GM21515 (cell line): ENCODE data around the gene PSENEN.
A peak's percentile ranks its signal among the peaks of the same experiment; 100 is the strongest.

Source experiments
- ATAC-seq: cut with Tn5 transposase; IDR thresholded peaks from one replicate; pipeline ENCODE4 v1.9.1; 2021; ENCODE audit not compliant: unreplicated experiment

PSENEN gene

GRCh38 chr19:35733180-35734125, 12.0 kb upstream of the PSENEN start:
- no peak for ATAC-seq

GRCh38 chr19:35734273-35734672, 11.2 kb upstream of the PSENEN start:
- ATAC-seq, result no peak

- no peak for ATAC-seq
Measured at GRCh38 chr19:35734889-35735288, 10.6 kb upstream of the PSENEN start.

- ATAC-seq, result no peak
Measured at GRCh38 chr19:35736913-35737886, 8.3 kb upstream of the PSENEN start.

- ATAC-seq, result no peak
Measured at GRCh38 chr19:35738021-35738886, 7.2 kb upstream of the PSENEN start.

GRCh38 chr19:35738887-35739229, 6.6 kb upstream of the PSENEN start:
- ATAC-seq, result no peak

- no peak for ATAC-seq
Measured at GRCh38 chr19:35739275-35740107, 6.0 kb upstream of the PSENEN start.

GRCh38 chr19:35740108-35740422, 5.4 kb upstream of the PSENEN start:
- ATAC-seq, result peak; percentile 19

GRCh38 chr19:35740423-35741202, 4.8 kb upstream of the PSENEN start:
- peak; percentile 41 for ATAC-seq

- no peak for ATAC-seq
Measured at GRCh38 chr19:35741203-35741515, 4.3 kb upstream of the PSENEN start.

- no peak for ATAC-seq
Measured at GRCh38 chr19:35742121-35742724, 3.2 kb upstream of the PSENEN start, which contains the start of gene IGFLR1. TSS of gene IGFLR1 (minus strand) at chr19:35742452. CDS start at chr19:35741180, 1,272 bp downstream.

GRCh38 chr19:35743640-35744429, 1.6 kb upstream of the PSENEN start:
- ATAC-seq, result no peak

- peak; percentile 27 for ATAC-seq
Measured at GRCh38 chr19:35744430-35745327, 772 bp upstream of the PSENEN start.

- ATAC-seq, result no peak
Measured at GRCh38 chr19:35746087-35746462, 624 bp downstream of the PSENEN start.

- no peak for ATAC-seq
Measured at GRCh38 chr19:35746531-35746930, 1.1 kb downstream of the PSENEN start.

- ATAC-seq, result peak; percentile 59
Measured at GRCh38 chr19:35748106-35749020, 2.9 kb downstream of the PSENEN start, which contains the start of gene LIN37. TSS of gene LIN37 (plus strand) at chr19:35748576. CDS start at chr19:35748725, 149 bp downstream.
